ENCODE data around the gene ACTR3C.

- TF ChIP-seq CTCF (conservative IDR thresholded peaks at IDR 0.05; ENCODE audit: low read depth, low read length): no peak
- no peak for TF ChIP-seq EZH2 (IDR thresholded peaks at IDR 0.05; ENCODE audit: borderline replicate concordance, low read depth, low read length, poor library complexity, severe bottlenecking)
Observed at GRCh38 chr7:150311146-150311545, 12.2 kb downstream of the ACTR3C start.
